Breast epithelium (tissue), 3 donors: ENCODE measurements around the gene NAALADL2.
"Not testable (repeated sequence)": the region's sequence is repeated elsewhere in the genome, so short reads cannot be mapped to it uniquely, and the experiment has no call there.

Source experiments
- POLR2A ChIP-seq: fragments of 450-650 bp; IDR thresholded peaks from one replicate; pipeline ENCODE4 v1.6.1; 2016; ENCODE audit warnings: antibody characterized with exemption, mild to moderate bottlenecking, moderate library complexity
- POLR2AphosphoS5 ChIP-seq, 3 donors: sonication (generic); formaldehyde crosslinking; IDR thresholded peaks; one replicate each; pipeline ENCODE4 v1.6.1; 2017; ENCODE audit warnings: antibody characterized with exemption in 3 of 3
- TF ChIP-seq, protein P1 (sequence below), 3 donors: fragments of 450-650 bp; IDR thresholded peaks; one replicate each; pipeline ENCODE4 v1.5.1; 2016 to 2017; ENCODE audit warnings: antibody characterized with exemption in 3 of 3, mild to moderate bottlenecking in 3 of 3, moderate library complexity in 3 of 3

DNA sequence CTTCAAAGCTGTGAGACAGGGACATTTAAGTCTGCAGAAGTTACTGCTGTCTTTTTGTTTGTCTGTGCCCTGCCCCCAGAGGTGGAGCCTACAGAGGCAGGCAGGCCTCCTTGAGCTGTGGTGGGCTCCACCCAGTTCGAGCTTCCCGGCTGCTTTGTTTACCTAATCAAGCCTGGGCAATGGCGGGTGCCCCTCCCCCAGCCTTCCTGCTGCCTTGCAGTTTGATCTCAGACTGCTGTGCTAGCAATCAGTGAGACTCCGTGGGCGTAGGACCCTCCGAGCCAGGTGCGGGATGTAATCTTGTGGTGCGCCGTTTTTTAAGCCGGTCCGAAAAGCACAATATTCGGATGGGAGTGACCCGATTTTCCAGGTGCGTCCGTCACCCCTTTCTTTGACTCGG, 928.0 kb downstream of the NAALADL2 start:
- not testable (repeated sequence) for TF ChIP-seq POLR2A; POLR2AphosphoS5 (IDR thresholded peaks at IDR 0.05)
- TF ChIP-seq, protein P1, sequence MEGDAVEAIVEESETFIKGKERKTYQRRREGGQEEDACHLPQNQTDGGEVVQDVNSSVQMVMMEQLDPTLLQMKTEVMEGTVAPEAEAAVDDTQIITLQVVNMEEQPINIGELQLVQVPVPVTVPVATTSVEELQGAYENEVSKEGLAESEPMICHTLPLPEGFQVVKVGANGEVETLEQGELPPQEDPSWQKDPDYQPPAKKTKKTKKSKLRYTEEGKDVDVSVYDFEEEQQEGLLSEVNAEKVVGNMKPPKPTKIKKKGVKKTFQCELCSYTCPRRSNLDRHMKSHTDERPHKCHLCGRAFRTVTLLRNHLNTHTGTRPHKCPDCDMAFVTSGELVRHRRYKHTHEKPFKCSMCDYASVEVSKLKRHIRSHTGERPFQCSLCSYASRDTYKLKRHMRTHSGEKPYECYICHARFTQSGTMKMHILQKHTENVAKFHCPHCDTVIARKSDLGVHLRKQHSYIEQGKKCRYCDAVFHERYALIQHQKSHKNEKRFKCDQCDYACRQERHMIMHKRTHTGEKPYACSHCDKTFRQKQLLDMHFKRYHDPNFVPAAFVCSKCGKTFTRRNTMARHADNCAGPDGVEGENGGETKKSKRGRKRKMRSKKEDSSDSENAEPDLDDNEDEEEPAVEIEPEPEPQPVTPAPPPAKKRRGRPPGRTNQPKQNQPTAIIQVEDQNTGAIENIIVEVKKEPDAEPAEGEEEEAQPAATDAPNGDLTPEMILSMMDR (IDR thresholded peaks at IDR 0.05): not testable (repeated sequence)
